Measurements from ENCODE around the gene TEC.

The TEC gene

DNA sequence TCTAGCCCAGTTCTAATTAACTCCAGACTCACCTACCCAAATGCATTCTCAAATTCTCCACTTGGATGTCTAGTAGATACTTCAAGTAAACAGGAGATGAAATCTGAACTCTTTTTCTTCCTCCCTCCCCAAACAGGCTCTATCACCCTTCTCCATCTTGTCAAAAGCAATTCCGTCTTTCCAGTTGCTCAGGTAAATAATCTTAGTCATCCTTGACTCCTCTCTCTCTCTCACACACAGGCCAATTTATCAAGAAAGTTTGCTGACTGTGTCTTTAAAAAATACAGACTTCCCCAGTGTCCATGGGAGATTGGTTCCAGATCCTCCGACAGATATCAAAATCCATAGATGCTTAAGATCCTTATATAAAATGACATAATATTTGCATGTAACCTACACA, 148.5 kb downstream of the TEC start:
- DNase-seq (ENCODE audit: low read depth) = no peak

GRCh38 chr4:48120132-48120531, 149.5 kb downstream of the TEC start:
- no peak for DNase-seq (ENCODE audit: low read depth)

DNA sequence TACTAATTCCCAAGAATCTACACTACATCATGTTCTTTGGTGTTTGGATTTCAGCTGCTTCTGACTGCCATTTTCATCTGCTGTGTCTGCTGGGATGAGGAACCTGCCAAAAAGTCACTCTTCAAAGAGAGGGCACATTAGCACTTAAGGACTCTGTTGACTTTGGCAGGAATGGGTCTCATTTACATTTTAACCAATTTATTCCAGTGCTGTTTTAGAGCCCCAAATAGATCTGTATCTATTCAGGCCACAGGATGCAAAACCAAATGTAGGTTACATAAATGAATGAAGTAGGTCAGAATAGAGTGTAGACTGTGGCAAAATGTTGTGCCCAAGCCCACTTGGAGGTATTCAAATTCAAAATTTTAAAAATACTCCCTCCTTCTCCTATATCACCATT, 150.0 kb downstream of the TEC start:
- no peak for DNase-seq (ENCODE audit: low read depth)

- DNase-seq (ENCODE audit: low read depth) = no peak
These were observed 151.6 kb downstream of the TEC start for GRCh38 chr4:48118081-48118480.

GRCh38 chr4:48116582-48116981, 153.1 kb downstream of the TEC start:
- DNase-seq (ENCODE audit: low read depth) = no peak

GRCh38 chr4:48114412-48114811, 155.2 kb downstream of the TEC start:
- no peak for DNase-seq (ENCODE audit: low read depth)

DNA sequence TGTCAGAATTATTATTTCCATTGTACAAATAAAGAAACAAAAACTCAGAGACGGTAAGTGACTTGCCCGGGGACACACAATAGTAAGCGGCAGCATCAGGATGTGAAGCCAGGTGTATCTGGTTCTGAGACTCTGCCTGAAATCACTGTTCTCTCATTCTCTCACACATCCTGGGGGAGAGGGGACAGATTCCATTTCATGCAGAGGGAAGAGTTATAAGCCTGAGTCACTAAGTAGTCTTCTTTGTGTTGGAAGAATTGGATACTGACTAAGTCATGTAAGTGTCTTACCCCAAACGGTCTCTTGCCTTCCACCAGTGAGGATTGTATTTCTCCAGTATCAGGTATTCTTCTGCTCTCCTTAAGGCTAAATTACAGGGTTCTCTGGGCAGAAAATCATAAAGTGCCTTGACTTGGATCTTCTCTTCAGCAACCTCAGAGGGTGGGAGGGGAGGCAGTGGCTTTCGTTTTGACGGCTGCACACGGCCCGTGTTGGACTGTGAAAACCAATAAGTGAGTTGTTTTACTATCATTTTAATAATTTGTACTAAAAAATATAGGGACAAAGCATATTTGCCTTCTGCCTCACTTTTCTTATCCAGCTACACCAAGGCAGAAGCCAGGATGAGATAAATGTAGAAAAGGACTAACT, 157.5 kb downstream of the TEC start:
- no peak for DNase-seq (ENCODE audit: low read depth)

DNA sequence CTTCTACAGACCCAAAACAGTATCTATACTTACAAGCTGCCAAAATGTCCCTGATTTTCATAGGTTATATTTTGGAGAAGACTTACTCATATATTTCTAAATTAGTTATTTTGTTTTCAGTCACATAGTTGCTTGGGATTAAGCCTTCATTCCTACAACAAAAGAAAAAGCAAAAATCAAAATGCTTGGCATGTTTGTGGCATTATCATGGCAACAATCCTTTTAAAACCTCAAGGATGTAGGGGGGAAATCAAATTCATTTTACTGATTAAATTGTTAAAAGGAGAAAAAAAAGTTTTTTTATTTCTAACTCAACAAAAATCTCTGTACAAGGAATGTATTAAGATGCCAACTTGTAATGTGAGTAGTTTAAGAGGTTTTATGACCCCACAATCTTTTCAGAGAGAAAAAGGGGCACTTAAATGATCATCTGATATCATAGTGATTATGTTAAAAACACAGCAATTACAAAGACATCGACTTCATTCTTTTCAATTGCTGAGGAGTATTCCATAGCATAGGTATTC, 159.1 kb downstream of the TEC start:
- DNase-seq (ENCODE audit: low read depth) = no peak

GRCh38 chr4:48109413-48110263, 160.0 kb downstream of the TEC start:
- DNase-seq (ENCODE audit: low read depth) = no peak

DNA sequence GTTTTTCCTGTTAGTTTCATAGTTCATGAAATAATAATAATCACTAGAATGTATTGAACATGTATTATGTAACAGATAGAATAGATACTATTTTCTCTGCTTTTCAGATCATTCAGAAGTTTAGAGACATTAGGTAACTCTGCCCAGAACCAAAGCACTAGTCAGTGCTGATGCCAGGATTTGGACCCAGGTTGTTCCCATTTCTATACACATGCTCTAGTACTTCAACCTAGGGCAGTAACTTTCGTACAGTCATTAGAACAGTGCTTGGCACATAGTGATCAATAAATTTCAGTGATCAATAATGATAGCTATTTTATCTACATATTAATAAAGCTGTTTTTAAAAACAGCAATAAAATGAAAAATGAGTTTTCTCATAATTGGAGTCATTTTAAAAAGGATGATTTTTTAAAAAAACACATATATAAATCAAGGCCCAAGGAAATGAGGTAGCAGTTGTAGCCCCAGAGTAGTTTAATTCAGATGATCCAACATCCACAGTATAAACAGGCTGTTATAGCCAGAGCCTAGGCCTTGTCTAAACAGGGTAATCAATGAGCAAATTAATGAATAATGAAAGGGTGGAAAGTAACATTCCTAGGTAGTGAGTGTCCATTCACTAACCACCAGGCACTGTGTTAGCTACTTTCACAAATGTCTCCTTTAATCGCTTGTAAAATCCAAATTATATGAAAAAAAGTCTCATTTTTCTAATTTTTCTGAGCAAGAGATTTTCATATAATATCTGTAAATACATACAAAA, 161.1 kb downstream of the TEC start:
- DNase-seq (ENCODE audit: low read depth) = no peak

- DNase-seq (ENCODE audit: low read depth) = no peak
These were observed 164.4 kb downstream of the TEC start for GRCh38 chr4:48105230-48105629.

- no peak for DNase-seq (ENCODE audit: low read depth)
These were observed 166.0 kb downstream of the TEC start for GRCh38 chr4:48103483-48104139.

DNA sequence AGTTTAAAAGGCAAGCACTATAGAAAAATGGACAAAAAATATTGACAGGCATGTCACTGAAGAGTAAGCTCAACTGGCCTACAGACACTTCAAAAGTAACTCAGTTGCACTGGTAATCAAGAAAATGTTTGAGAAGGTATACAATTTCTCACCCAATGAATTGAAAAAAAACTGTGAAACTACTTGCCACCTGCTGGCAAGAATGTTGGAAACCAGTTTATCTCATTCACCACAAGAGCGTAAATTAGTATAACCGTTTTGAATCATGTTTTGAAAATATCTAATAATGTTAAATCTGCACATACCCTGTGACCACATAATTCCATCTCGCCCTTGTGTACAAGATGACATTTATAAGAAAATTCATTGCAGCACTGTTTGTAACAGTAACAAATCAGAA, 167.3 kb downstream of the TEC start:
- no peak for DNase-seq (ENCODE audit: low read depth)

DNA sequence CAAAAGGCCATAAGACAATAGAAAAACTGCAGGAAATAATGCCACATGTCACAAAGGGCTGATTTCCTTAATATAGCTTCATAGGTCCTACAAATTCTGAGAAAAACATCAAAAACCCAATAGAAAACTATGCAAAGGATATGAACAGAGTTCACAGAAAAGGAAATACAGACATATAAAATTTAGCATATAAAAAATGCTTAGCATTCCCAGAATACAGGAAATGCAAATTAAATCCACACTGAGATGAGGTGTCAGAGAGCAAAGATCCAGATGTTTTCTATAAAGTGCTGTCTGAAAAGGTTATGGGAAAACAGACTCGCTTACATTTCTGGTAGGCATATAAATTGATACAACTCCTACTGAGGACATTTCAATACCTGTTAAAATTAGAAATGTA, 169.4 kb downstream of the TEC start:
- DNase-seq (ENCODE audit: low read depth) = no peak

- DNase-seq (ENCODE audit: low read depth) = no peak
These were observed 174.2 kb downstream of the TEC start for GRCh38 chr4:48095441-48095840.

DNA sequence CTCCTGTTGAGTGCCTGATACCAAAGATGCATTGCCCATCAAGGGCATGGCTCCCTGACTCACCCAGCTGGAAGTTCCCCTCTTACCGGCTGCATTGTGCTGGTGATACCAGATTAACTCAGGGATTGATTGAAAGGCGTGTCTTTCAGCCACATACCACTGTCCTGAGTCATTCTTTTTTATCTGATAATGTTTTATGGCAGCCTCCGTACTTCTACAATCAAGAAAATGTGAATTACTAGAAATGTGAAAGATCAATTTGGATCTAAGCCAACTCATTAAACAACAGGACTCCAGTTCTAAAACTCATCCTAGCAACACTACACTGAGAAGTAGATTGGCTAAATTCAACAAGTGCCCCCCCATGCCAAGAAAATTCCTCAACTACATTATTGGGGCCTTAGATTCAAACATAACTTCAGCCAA, 175.6 kb downstream of the TEC start:
- peak; percentile 21 for DNase-seq (ENCODE audit: low read depth)

GRCh38 chr4:48090621-48091020, 179.0 kb downstream of the TEC start:
- DNase-seq (ENCODE audit: low read depth) = no peak

DNA sequence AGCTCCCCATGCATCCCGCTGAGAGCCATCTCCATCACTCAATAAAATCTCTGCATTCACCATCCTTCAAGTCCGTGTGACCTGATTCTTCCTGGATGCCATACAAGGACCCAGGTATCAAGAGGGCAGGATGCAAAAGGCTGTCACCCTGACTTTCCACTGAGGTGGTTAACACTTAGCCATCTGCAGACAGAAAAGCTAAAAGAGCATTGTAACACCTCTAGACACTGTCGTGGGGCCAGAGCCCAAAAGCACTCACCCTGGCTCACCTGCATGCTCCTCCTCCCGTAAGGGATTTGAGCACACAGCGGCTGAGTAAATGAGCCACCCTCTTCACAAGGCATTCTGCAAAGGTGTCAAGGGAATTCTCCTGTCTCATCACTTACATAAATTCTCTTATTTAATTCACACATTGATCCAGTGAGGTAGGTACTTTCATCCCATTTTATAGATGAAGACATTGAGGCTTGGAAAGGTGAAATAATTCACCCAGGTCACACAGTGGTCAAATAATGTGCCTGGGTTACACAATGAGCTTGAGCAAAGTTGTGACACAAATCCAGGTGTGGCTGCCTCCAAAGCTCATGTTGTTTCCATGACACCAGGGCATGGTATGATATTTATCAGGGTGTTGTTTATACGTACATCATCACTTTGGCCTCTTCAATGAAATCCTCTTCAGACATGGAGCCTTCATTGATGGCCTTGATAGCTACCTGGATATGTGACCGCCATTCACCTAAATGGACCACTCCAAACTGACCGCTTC, 183.6 kb downstream of the TEC start:
- no peak for DNase-seq (ENCODE audit: low read depth)

Data from stimulated activated CD8-positive, alpha-beta memory T cell treated with anti-CD3 and anti-CD28 coated beads, Interleukin-7, amount 100 ng/mL, for 24 hours (primary cell).